ENCODE results near the gene TRIO. TPM values are rescaled to one million over a fixed set of nuclear protein-coding genes. Genes with fewer than 3 reads are reported as not detected.

TRIO gene
- total and polyA plus RNA-seq, 10 of the 15 experiments (the other 5 are each of a cell fraction or from before 2014, with no cell fraction given) = 5.1 to 96.4 (median 44.6) TPM

GRCh38 chr5:14438195-14438606 lies 295.1 kb downstream of the TRIO start (continued):
- no peak for TF ChIP-seq ELK1 (IDR thresholded peaks at IDR 0.05; ENCODE audit: low read depth, low read length)
- no peak for TF ChIP-seq MEF2B (IDR thresholded peaks at IDR 0.05; ENCODE audit: partially characterized antibody, poor library complexity, severe bottlenecking)
- TF ChIP-seq HSF1 (IDR thresholded peaks at IDR 0.05; ENCODE audit: low read depth, low read length) = no peak
- TF ChIP-seq NBN (IDR thresholded peaks at IDR 0.05) = no peak
- TF ChIP-seq IRF3 (IDR thresholded peaks at IDR 0.05) = no peak
- TF ChIP-seq RFX5 (IDR thresholded peaks at IDR 0.05; ENCODE audit: low read depth, low read length) = no peak
- no peak for TF ChIP-seq ZNF207 (IDR thresholded peaks at IDR 0.05; ENCODE audit: borderline replicate concordance)
- TF ChIP-seq ZNF592 (IDR thresholded peaks at IDR 0.05) = no peak
- no peak for TF ChIP-seq SKIL (IDR thresholded peaks at IDR 0.05; ENCODE audit: low read depth, poor library complexity, severe bottlenecking)
- TF ChIP-seq MXI1 (IDR thresholded peaks at IDR 0.05; ENCODE audit: low read depth, low read length) = no peak
- no peak for TF ChIP-seq PKNOX1 (IDR thresholded peaks at IDR 0.05)
- peak; percentile 73 for TF ChIP-seq CBFB (IDR thresholded peaks at IDR 0.05; ENCODE audit: low read depth)
- TF ChIP-seq NR2C1 (IDR thresholded peaks at IDR 0.05) = no peak
- no peak for TF ChIP-seq RBBP5 (conservative IDR thresholded peaks at IDR 0.05)
- TF ChIP-seq NFIC (IDR thresholded peaks at IDR 0.05; ENCODE audit: low read depth, low read length) = peak; percentile 86
- TF ChIP-seq PAX8 (IDR thresholded peaks at IDR 0.05) = no peak
- TF ChIP-seq YBX1 (IDR thresholded peaks at IDR 0.05) = no peak
- no peak for TF ChIP-seq NR2C2 (IDR thresholded peaks at IDR 0.05; ENCODE audit: borderline replicate concordance, control insufficient read depth, insufficient read length, low read depth)
- TF ChIP-seq MLLT1 (IDR thresholded peaks at IDR 0.05) = no peak
